Heart left ventricle (tissue), 16 donors: ENCODE data around the gene ZFYVE19. TPM values are rescaled to one million over a fixed set of nuclear protein-coding genes. Genes with fewer than 3 reads are reported as not detected.
A peak's percentile ranks its signal among the peaks of the same experiment; 100 is the strongest.
"Not testable (repeated sequence)": the region's sequence is repeated elsewhere in the genome, so short reads cannot be mapped to it uniquely, and the experiment has no call there.

Source experiments
- ATAC-seq, 4 donors: fragments of 200-7000 bp; cut with Tn5 transposase; one replicate each; pipeline ENCODE4 v1.9.1; 2020 to 2022; ENCODE audit warnings: moderate library complexity in 4 of 4, mild to moderate bottlenecking in 3 of 4, moderate number of reproducible peaks in 1 of 4
- DNase-seq, 5 donors: peaks; one replicate each; pipeline ENCODE4 v3.0.0-alpha.2; 2020
- H3K27ac ChIP-seq, 12 donors: fragments of 200-600 bp; sonication (generic) in 4 of 12; one replicate each; pipeline versions ENCODE4 v1.5.0 to v1.8.0; 2016 to 2022; ENCODE audit warnings: mild to moderate bottlenecking in 2 of 12
- H3K27me3 ChIP-seq, 9 donors: fragments of 200-600 bp; sonication (generic) in 2 of 9; one replicate each; pipeline versions ENCODE4 v1.5.1 to v1.8.0; 2016 to 2022; ENCODE audit warnings: mild to moderate bottlenecking in 3 of 9
- H3K36me3 ChIP-seq, 9 donors: fragments of 200-600 bp; sonication (generic) in 2 of 9; one replicate each; pipeline versions ENCODE4 v1.5.0 to v1.8.0; 2018 to 2022; ENCODE audit warnings: mild to moderate bottlenecking in 2 of 9
- H3K4me1 ChIP-seq, 12 donors: fragments of 200-600 bp; sonication (generic) in 4 of 12; one replicate each; pipeline versions ENCODE4 v1.5.0 to v1.8.0; 2016 to 2022; ENCODE audit warnings: mild to moderate bottlenecking in 3 of 12
- H3K4me3 ChIP-seq, 12 donors: fragments of 200-600 bp; sonication (generic) in 4 of 12; one replicate each; pipeline versions ENCODE4 v1.5.0 to v1.8.0; 2017 to 2022; ENCODE audit warnings: mild to moderate bottlenecking in 9 of 12, moderate library complexity in 4 of 12
- H3K9me3 ChIP-seq, 12 donors: fragments of 200-600 bp; sonication (generic) in 4 of 12; one replicate each; pipeline versions ENCODE4 v1.5.0 to v1.8.0; 2016 to 2022; ENCODE audit warnings: mild to moderate bottlenecking in 1 of 12
- POLR2A ChIP-seq, 2 donors: fragments of 450-650 bp; IDR thresholded peaks; one replicate each; pipeline ENCODE4 v1.6.1; 2017; ENCODE audit warnings: antibody characterized with exemption in 2 of 2, mild to moderate bottlenecking in 2 of 2, moderate library complexity in 2 of 2
- WGBS, 4 donors: extraction: QIAGEN DNeasy Blood & Tissue Kit in 2 of 4; methylation state at CpG; one replicate each; pipeline versions ENCODE4 v1.1.5 to v1.1.7; 2013 to 2018; 5-methylcytosine and 5-hydroxymethylcytosine counted together
- intact Hi-C, 10 donors: fragments of 100-400 bp; cut with DNase I; formaldehyde crosslinking; loops; one replicate each; pipeline versions ENCODE4 v1.11.1 to v1.14.2; 2022
- polyA plus RNA-seq, 2 donors: library from polyadenylated mRNA; stranded (reverse); fragments of 200-250 nt; gene quantifications; one replicate each; pipeline ENCODE4 v1.2.3, GENCODE V29; 2013
- total RNA-seq, 9 donors: library from RNA; depleted of rRNA in 2 of 9; stranded (reverse); fragments of >200 nt in 2 of 9; fragmentation: NEBNext Ultra II Directional in 3 of 9; extraction: Animal tissue kit (Norgen Biotek cat#: 25700) in 3 of 9; gene quantifications; one replicate each; pipeline versions ENCODE4 v1.1.0 to v1.2.4, GENCODE V29; 2016 to 2023
- TF ChIP-seq, protein P1 (sequence below), 12 donors: fragments of 200-600 bp; sonication (generic) in 4 of 12; IDR thresholded peaks; one replicate each; pipeline versions ENCODE4 v1.5.0 to v1.8.0; 2018 to 2022; ENCODE audit warnings: antibody characterized with exemption in 12 of 12, mild to moderate bottlenecking in 5 of 12
- donor health status: ischemic (EF 13 %, LVEDD 7.1; RV severe dilation, severe dysfunction).
- donor health status: healthy with polysubstance abuse.
- donor health status: DM: no; HTN: yes; CAD: no.
- donor health status: DM: no; HTN: no; CAD: no.
- donor health status: ischemic (EF 25% LVEDD 6.9; RV normal size, moderate dysfunction).
- donor health status: ischemic (EF 25% LVEDD 5.7; RV mildly dilated, moderate dysfunction).
- donor health status: healthy.
- donor health status: DM: yes; HTN: yes; CAD: no.
- donor health status: ischemic (EF 35%, LVEDD 5.7; RV mildly dilated, moderate dysfunction).
- donor health status: nonischemic (EF 11% LVEDD 7.7; RV severe dilation, severe dysfunction).
- donor health status: DM: yes; HTN: yes; CAD: no.
- donor health status: PGD.
- donor health status: ischemic (EF 29% LVEDD 5.4; RV normal size, mild dysfunction).
- donor health status: nonischemic (EF 23%, LVEDD 6.1; RV moderate dilation, normal function).

Gene ZFYVE19
- total and polyA plus RNA-seq, 11 donors: 10.5 to 27.1 (median 18.8) TPM

DNA sequence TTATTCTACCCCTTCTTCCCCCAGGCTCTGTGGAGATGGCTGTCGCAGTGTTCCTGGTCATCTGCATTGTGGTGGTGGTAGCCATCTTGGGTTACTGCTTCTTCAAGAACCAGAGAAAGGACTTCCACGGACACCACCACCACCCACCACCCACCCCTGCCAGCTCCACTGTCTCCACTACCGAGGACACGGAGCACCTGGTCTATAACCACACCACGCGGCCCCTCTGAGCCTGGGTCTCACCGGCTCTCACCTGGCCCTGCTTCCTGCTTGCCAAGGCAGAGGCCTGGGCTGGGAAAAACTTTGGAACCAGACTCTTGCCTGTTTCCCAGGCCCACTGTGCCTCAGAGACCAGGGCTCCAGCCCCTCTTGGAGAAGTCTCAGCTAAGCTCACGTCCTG lies 49.9 kb downstream of the ZFYVE19 start:
- ATAC-seq: no peak
- Histone ChIP-seq H3K9me3 (no peaks in the 10 kb centered on the region), H3K27me3 (peaks cover 0 to 20% (median 0%) of the 10 kb centered on the region in 9 donors), H3K4me1 (peaks cover 0 to 11% (median 0%) of the 10 kb centered on the region in 12 donors), H3K4me3 (no peak overlapping the region), H3K36me3 (no peaks in the 10 kb centered on the region), H3K27ac (no peak overlapping the region)
- no peak for DNase-seq
- intact Hi-C loops: loop anchor here in 9 of 10 donors (2.0 to 10.0 kb wide), 8 partner anchors 36 to 331 kb away; partner anchors contain the start of gene VPS18 (in 4 of the 9)
- TF ChIP-seq POLR2A (IDR thresholded peaks at IDR 0.05): no peak
- TF ChIP-seq, protein P1, sequence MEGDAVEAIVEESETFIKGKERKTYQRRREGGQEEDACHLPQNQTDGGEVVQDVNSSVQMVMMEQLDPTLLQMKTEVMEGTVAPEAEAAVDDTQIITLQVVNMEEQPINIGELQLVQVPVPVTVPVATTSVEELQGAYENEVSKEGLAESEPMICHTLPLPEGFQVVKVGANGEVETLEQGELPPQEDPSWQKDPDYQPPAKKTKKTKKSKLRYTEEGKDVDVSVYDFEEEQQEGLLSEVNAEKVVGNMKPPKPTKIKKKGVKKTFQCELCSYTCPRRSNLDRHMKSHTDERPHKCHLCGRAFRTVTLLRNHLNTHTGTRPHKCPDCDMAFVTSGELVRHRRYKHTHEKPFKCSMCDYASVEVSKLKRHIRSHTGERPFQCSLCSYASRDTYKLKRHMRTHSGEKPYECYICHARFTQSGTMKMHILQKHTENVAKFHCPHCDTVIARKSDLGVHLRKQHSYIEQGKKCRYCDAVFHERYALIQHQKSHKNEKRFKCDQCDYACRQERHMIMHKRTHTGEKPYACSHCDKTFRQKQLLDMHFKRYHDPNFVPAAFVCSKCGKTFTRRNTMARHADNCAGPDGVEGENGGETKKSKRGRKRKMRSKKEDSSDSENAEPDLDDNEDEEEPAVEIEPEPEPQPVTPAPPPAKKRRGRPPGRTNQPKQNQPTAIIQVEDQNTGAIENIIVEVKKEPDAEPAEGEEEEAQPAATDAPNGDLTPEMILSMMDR (IDR thresholded peaks at IDR 0.05): no peak
- WGBS, 4 donors: 71 to 78% (median 73%) methylated on average over 7 to 8 of the region's 8 CpGs

DNA sequence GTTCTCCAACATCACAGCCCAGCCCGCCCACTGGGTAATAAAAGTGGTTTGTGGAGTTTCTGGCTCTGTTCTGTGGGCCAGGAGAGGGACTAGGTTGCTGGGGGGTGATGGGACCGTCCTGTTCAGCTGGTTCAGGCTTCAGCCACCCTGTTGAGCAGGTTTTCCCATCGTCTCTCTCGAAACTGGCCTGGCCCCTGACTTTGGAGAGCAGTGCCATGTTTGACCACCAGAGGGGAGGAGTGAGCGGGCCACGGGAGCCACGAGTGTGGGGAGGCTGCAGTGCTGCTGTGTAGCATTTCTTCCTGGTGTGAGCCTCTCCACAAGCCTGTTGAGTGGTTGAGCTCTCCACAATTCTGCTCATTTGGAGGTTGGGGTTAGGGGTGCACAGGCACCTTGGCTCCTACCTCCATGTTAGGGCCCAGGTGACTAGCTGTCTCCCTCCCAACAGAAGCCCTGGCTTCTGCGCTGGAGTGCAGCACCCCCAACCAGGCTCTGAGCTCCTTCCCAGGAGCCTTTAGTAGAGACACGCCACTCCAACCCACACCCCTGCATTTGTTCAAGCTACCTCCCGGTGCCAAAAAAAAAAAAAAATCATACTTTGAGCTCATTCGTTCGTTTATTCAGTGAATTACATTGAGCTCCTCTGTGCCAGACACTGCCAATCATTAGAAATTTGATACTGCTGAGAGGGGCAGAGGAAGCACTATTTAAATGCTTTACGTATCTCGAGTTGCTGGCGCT lies 50.9 kb downstream of the ZFYVE19 start:
- peaks cover 0 to 20% (median 0%) of the 10 kb centered on the region in 9 donors for H3K27me3 ChIP-seq
- H3K4me3 ChIP-seq: no peak overlapping the region
- 28 to 37% (median 32%) methylated on average over 12 to 15 of the region's 15 CpGs for WGBS, 4 donors
- no peaks in the 10 kb centered on the region for H3K36me3 ChIP-seq
- intact Hi-C loops: loop anchor here (2.0 to 10.0 kb wide), 8 partner anchors 35 to 330 kb away; partner anchors contain the start of gene VPS18 (in 4 of the 10)
- H3K9me3 ChIP-seq: no peaks in the 10 kb centered on the region
- peak; percentile 60 to 90 (median 82) for ATAC-seq
- DNase-seq: peak; percentile 53 to 87 (median 63)
- no peak overlapping the region for H3K27ac ChIP-seq
- H3K4me1 ChIP-seq: peaks cover 0 to 11% (median 0%) of the 10 kb centered on the region in 12 donors
- TF ChIP-seq POLR2A (IDR thresholded peaks at IDR 0.05): no peak
- TF ChIP-seq, protein P1 (IDR thresholded peaks at IDR 0.05): peak; percentile 89 to 95 (median 92)

DNA sequence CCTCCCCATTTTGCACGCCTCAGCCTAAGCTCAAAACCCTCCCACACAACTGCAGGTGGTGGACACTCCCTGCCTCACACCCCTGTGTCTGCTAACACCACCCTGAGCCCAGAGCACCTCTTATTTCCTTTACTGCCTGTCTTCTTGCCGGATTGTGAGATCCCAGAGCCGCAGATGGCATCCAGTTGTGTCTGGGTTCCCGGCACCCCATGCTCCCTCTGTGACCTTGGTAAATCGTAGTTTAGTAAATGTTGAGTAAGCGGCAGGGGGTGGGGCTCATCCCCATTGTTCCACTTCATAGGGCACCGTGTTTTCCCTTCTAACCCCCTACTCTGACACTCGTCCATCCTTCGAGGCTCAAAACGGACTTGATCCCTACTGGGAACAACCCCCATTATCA lies 51.8 kb downstream of the ZFYVE19 start:
- Histone ChIP-seq H3K4me1 (peaks cover 0 to 11% (median 0%) of the 10 kb centered on the region in 12 donors), H3K27me3 (peaks cover 0 to 20% (median 0%) of the 10 kb centered on the region in 9 donors), H3K27ac (no peak overlapping the region), H3K36me3 (no peaks in the 10 kb centered on the region), H3K9me3 (no peaks in the 10 kb centered on the region), H3K4me3 (no peak overlapping the region)
- no peak for ATAC-seq
- TF ChIP-seq POLR2A (IDR thresholded peaks at IDR 0.05): no peak
- TF ChIP-seq, protein P1 (IDR thresholded peaks at IDR 0.05): no peak
- DNase-seq: no peak
- WGBS, 4 donors: 68 to 73% (median 70%) methylated on average over 10 of the region's 10 CpGs
- intact Hi-C loops: loop anchor here in 9 of 10 donors (2.0 to 10.0 kb wide), 8 partner anchors 34 to 329 kb away; partner anchors contain the start of gene VPS18 (in 4 of the 9)

DNA sequence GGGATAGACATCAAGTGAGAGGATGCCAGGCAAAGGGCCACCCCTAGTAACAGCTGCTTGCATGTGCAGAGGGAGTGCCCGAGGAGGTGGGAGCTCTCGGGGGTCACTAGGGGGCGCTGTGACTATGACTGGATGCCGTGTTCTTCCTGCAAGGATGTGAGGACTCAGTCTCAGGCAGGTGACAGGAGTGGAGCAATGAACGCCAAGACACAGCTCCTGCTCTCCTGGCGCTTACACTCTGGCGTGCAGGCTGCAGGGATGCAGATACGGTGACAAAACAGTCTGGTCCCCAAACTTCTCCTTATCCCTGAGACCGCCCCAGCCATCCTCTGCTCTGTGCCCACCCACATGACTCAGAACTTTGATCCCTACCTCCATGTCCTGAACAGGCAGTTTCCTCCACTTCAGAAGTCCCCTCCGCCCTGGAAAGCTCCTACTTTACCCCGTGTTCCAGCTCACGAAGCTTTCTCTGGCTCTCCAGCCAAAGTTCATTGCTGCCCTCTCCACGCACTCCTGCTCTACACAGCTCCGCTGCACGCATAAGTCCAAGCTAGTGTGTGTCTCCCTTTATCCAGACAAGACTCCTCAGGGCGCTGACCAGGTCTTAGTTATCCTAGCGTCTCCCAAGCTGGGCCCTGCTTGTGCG lies 52.4 kb downstream of the ZFYVE19 start:
- no peak for TF ChIP-seq POLR2A (IDR thresholded peaks at IDR 0.05)
- TF ChIP-seq, protein P1 (IDR thresholded peaks at IDR 0.05): peak; percentile 44 to 74 (median 68)
- H3K27ac ChIP-seq: no peak overlapping the region
- no peak overlapping the region for H3K4me3 ChIP-seq
- 43 to 48% (median 46%) methylated on average over 17 to 18 of the region's 18 CpGs for WGBS, 4 donors
- H3K36me3 ChIP-seq: no peaks in the 10 kb centered on the region
- ATAC-seq (peak in 3 of 4 donors; percentile 48 to 66 (median 61)), DNase-seq (peak; percentile 54 to 78 (median 59))
- intact Hi-C loops: loop anchor here in 9 of 10 donors (2.0 to 10.0 kb wide), 8 partner anchors 33 to 328 kb away; partner anchors contain the start of gene VPS18 (in 4 of the 9)
- peaks cover 0 to 11% (median 0%) of the 10 kb centered on the region in 12 donors for H3K4me1 ChIP-seq
- no peaks in the 10 kb centered on the region for H3K9me3 ChIP-seq
- H3K27me3 ChIP-seq: peaks cover 0 to 20% (median 0%) of the 10 kb centered on the region in 9 donors

DNA sequence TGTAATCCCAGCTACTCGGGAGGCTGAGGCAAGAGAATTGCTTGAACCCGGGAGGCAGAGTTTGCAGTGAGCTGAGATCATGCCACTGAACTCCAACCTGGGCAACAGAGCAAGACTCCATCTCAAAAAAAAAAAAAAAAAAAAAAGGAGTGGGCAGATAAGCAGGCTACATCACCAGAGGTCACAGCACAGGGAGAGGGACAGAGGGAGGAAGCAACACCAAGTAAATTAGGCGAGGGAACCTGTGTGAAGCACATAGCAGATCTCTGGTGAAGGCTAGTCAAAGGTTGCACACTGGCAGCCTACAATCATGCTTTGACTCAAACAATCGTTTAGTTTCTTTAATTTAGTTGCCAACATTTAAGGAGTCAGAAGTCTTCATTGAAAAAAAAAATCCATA lies 54.3 kb downstream of the ZFYVE19 start:
- WGBS, 4 donors: 72 to 83% (median 76%) methylated on average over 4 of the region's 4 CpGs
- intact Hi-C loops: not testable (repeated sequence)
- peaks cover 0 to 11% (median 0%) of the 10 kb centered on the region in 12 donors for H3K4me1 ChIP-seq

More for the DNA sequence above, 54.3 kb downstream of the ZFYVE19 start:
- H3K9me3 ChIP-seq, DNase-seq, H3K36me3 ChIP-seq, H3K4me3 ChIP-seq, H3K27ac ChIP-seq, ATAC-seq: not testable (repeated sequence)
- H3K27me3 ChIP-seq: peaks cover 0 to 23% (median 0%) of the 10 kb centered on the region in 9 donors
